ENCODE measurements around the gene WDR72. TPM values are rescaled to one million over a fixed set of nuclear protein-coding genes. Genes with fewer than 3 reads are reported as not detected.

WDR72 gene
- total RNA-seq, 2 experiments from 2014 or later: not detected

DNA sequence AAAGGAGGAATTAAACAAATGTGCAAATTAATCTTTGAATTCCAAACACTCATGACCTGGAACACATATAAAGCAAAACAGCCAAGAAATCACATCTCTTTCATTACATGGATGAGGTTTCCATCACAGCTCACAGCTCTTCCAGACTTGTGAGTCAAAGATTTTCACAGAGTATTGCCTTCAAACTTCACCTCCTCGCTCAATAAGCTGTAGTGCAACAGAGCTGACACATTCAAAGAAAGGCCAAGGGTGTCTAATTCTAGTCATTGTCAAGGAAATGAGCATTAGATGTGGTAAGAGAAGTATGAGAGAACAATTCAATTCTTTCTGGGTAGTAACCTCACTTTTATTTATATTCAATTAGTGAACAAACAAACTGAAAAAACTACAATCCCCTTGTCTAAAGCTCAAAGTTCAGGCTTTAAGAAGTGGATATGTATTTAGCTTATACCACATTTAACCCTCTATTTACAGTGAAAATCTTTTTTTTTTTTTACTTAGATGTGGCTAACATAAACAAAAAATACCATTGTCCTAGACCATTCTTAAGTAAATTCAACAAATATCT lies 11.9 kb downstream of the WDR72 start:
- H3K27me3 Mint-ChIP-seq (ENCODE audit: low read depth): no peaks in the 10 kb centered on the region
- H3K9me3 Mint-ChIP-seq (ENCODE audit: insufficient read depth): no peaks in the 10 kb centered on the region
- ChIA-PET POLR2A (no interaction called here), CTCF (no interaction called here)
- H3K27ac Mint-ChIP-seq: no peak overlapping the region
- H3K36me3 Mint-ChIP-seq (ENCODE audit: low read depth): no peaks in the 10 kb centered on the region
- DNase-seq (no peak), ATAC-seq (no peak)
- H3K4me1 Mint-ChIP-seq (ENCODE audit: low read depth): no peaks in the 10 kb centered on the region
- H3K4me3 Mint-ChIP-seq: no peak overlapping the region

DNA sequence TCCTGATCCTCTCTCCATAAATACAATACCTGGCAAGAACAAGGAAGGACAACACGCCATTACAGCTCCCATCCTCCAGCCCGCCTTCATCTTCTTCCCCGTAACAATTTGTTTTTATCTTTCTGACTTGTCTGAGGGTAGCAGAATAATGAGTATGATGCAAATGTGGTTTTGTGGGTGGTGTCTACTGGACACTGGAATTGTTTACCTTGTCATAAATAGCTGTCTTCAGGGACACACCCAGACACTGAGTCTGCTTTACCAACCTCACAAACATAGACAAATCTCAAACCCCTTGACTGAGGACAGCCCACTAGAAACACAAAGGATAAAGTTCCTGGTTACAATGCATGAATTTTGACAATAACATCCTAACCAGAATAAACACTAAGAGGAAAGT lies 13.4 kb downstream of the WDR72 start:
- H3K27me3 Mint-ChIP-seq (ENCODE audit: low read depth): no peaks in the 10 kb centered on the region
- H3K4me3 Mint-ChIP-seq: no peak overlapping the region

DNA sequence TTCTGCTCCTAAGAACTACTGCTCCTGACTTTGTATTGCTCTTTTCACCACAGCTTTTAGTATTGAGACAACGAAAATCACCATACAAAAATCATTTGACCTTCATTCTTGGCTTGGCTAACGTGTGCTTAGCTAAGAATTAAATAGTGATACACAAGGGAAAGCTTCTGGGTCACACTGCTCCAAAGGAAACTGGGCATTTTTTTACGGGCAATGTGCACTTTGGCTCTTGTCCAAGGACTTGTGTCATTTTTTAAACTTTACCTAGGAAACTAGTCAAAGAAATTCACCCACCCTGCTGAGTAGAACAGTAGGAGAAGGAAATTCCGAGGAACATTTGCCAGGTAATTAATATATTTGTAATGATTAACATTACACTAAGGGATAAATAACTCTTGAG lies 19.8 kb downstream of the WDR72 start:
- H3K36me3 Mint-ChIP-seq (ENCODE audit: low read depth): no peaks in the 10 kb centered on the region
- H3K27me3 Mint-ChIP-seq (ENCODE audit: low read depth): no peaks in the 10 kb centered on the region
- DNase-seq (no peak), ATAC-seq (no peak)
- ChIA-PET CTCF (no interaction called here), POLR2A (no interaction called here)
- H3K4me3 Mint-ChIP-seq: no peak overlapping the region
- no peak overlapping the region for H3K27ac Mint-ChIP-seq
- no peaks in the 10 kb centered on the region for H3K9me3 Mint-ChIP-seq (ENCODE audit: insufficient read depth)
- no peaks in the 10 kb centered on the region for H3K4me1 Mint-ChIP-seq (ENCODE audit: low read depth)

More for the DNA sequence above, 13.4 kb downstream of the WDR72 start:
- no peak for ATAC-seq
- Mint-ChIP-seq H3K36me3 (ENCODE audit: low read depth) (no peaks in the 10 kb centered on the region), H3K27ac (no peak overlapping the region), H3K4me1 (ENCODE audit: low read depth) (no peaks in the 10 kb centered on the region), H3K9me3 (ENCODE audit: insufficient read depth) (no peaks in the 10 kb centered on the region)
- no peak for DNase-seq
- CTCF ChIA-PET: no interaction called here
- POLR2A ChIA-PET: no interaction called here

DNA sequence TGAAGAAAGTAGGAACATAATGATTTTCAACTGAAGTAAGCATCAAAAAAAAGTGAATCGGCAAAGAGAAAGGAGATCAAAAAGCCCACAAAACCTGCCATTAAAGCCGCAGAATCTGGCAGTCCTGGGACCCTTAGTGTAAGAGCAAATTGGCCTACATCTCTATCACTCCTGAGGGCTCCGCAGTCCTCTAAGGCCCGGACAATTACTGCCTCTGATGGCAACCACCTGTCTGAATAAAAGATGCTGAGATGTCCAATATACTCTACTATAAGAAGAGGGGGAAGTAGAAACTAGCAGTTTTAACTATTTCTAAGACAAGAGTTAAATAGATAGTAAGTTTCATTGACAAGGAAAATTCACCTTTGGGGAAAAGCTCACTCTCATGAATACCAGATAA lies 20.3 kb downstream of the WDR72 start:
- ChIA-PET CTCF (no interaction called here), POLR2A (no interaction called here)
- no peaks in the 10 kb centered on the region for H3K36me3 Mint-ChIP-seq (ENCODE audit: low read depth)
- no peak for DNase-seq
- H3K9me3 Mint-ChIP-seq (ENCODE audit: insufficient read depth): no peaks in the 10 kb centered on the region
- no peak overlapping the region for H3K27ac Mint-ChIP-seq
- no peaks in the 10 kb centered on the region for H3K4me1 Mint-ChIP-seq (ENCODE audit: low read depth)
- no peaks in the 10 kb centered on the region for H3K27me3 Mint-ChIP-seq (ENCODE audit: low read depth)
- no peak overlapping the region for H3K4me3 Mint-ChIP-seq
- no peak for ATAC-seq

DNA sequence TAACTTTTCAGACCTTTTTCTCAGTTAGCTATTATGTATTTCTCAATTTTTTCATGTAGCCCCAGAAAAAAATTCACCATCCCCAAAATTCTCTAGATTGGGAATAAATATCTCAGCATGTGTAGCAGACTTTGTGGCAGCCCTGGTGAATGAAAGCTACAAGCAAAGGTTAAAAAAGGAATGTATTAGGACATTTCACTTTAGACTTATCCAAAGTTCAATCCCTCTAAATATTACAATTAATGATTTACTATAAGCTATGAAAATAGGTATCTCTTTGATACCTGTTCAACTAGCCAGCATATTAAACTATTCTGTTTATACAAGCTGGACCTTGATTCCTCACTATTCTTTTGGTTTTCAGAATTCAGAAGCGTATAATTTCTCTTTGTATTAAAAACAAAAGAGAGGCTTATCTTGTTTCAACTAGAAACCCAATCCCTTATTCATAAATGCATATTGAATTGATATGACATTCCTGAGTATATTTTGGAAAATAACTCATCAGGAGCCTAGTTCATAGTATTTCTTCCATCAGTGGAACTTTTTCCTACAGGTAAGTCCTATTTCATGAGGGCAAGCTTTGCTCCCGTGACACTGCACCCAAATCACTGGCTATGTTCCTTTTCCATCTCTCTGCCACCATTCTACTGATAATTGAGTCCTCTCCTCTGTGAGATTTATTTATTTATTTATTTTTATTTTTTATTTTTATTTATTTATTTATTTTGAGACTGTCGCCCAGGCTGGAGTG lies 38.0 kb downstream of the WDR72 start:
- Mint-ChIP-seq H3K4me3 (no peak overlapping the region), H3K9me3 (ENCODE audit: insufficient read depth) (no peaks in the 10 kb centered on the region), H3K27ac (no peak overlapping the region), H3K36me3 (ENCODE audit: low read depth) (no peaks in the 10 kb centered on the region), H3K4me1 (ENCODE audit: low read depth) (no peaks in the 10 kb centered on the region), H3K27me3 (ENCODE audit: low read depth) (no peaks in the 10 kb centered on the region)
- CTCF ChIA-PET: no interaction called here
- no peak for ATAC-seq
- no peak for DNase-seq
- POLR2A ChIA-PET: no interaction called here

DNA sequence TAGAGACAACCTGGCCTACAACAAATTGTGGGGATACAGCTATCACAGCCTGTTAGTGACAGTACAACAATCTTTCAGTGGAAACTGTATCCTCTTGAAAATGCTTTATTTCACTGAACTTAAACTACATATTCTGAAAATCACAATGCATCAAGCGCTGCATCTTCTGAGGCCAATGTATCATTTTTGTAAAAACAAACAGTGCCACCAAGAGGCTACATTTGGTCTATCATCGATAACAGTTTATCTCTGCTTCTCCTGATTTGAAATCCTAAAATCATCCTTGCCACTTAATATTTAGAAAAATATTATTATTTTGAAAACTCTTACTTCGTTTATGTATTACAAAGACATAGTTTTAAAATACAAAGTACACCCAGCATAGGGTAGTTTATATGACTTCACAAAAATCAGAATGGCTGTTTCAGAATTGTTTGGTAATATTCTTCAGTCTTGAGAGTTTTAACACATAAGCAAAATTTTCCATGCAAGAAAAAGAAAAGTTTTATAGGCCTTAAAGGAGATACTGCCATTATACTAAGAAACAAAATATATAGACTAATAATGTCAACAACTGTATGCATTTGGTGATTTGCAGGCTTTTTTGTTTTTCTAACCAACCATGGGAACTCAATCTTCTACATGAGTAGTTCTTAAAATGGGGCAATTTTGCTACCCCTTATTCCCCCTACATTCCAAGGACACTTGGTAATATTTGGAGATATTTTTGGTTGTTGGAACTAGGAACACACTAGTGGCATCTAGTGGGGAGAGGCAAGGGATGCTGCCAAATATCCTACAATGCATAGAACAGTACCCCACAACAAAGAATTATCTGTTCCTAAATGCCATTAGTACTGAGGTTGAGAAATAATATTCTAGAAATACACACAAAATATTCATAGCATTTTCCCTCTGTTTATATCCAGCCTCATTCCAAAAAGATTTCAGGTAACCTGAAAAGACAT lies 42.3 kb downstream of the WDR72 start:
- Mint-ChIP-seq H3K36me3 (ENCODE audit: low read depth) (no peaks in the 10 kb centered on the region), H3K4me3 (no peak overlapping the region), H3K4me1 (ENCODE audit: low read depth) (no peaks in the 10 kb centered on the region), H3K9me3 (ENCODE audit: insufficient read depth) (no peaks in the 10 kb centered on the region), H3K27ac (no peak overlapping the region), H3K27me3 (ENCODE audit: low read depth) (no peaks in the 10 kb centered on the region)
- ATAC-seq (no peak), DNase-seq (no peak)
- CTCF ChIA-PET: interaction anchor here (1.1 kb wide), 1 partner anchor 13 kb away, joined by 3 read pairs; no protein-coding TSS in a partner anchor
- POLR2A ChIA-PET: no interaction called here

DNA sequence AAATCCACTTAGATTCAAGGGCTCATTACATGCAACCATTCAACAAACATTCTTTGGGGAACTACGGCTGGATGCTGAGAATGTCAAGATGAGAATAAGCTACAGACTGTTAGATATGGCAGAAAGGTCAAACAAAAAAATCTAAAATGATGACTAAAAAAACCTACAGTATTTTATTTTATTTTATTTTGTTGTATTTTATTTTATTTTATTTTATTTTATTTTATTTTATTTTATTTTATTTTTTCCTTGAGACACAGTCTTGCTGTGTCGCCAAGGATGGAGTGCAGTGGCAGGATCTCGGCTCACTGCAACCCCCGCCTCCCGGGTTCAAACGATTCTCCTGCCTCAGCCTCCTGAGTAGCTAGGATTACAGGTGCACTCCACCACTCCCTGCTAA lies 46.2 kb downstream of the WDR72 start:
- CTCF ChIA-PET: no interaction called here
- no peak for ATAC-seq

DNA sequence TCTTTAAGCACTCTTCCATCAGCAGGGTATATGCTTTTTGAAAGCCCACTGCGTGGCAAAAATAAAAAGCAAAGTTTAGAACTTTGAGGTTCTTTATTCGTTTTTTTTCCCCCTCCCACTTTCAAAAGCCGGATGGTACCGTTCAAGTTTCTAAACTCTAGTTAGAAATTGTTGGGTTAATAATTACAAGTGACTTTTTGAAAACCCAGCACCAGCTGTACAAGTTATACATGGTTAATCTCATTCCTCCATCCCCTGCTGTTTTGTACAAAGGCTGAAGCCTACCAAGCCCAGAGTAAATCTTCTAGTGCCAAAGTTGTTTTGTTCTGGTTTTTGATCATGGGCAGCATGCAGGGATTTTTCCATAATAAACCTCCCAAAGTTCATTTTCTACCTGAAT lies 48.6 kb downstream of the WDR72 start:
- H3K4me1 Mint-ChIP-seq (ENCODE audit: low read depth): no peaks in the 10 kb centered on the region
- H3K4me3 Mint-ChIP-seq: no peak overlapping the region
- H3K36me3 Mint-ChIP-seq (ENCODE audit: low read depth): no peaks in the 10 kb centered on the region
- no peaks in the 10 kb centered on the region for H3K9me3 Mint-ChIP-seq (ENCODE audit: insufficient read depth)
- H3K27ac Mint-ChIP-seq: no peak overlapping the region
- DNase-seq (no peak), ATAC-seq (no peak)
- CTCF ChIA-PET: no interaction called here
- H3K27me3 Mint-ChIP-seq (ENCODE audit: low read depth): no peaks in the 10 kb centered on the region
- POLR2A ChIA-PET: no interaction called here

More for the DNA sequence above, 46.2 kb downstream of the WDR72 start:
- H3K4me1 Mint-ChIP-seq (ENCODE audit: low read depth): no peaks in the 10 kb centered on the region
- POLR2A ChIA-PET: no interaction called here
- no peaks in the 10 kb centered on the region for H3K9me3 Mint-ChIP-seq (ENCODE audit: insufficient read depth)
- no peaks in the 10 kb centered on the region for H3K27me3 Mint-ChIP-seq (ENCODE audit: low read depth)
- H3K4me3 Mint-ChIP-seq: no peak overlapping the region
- H3K36me3 Mint-ChIP-seq (ENCODE audit: low read depth): no peaks in the 10 kb centered on the region
- DNase-seq: no peak
- no peak overlapping the region for H3K27ac Mint-ChIP-seq

DNA sequence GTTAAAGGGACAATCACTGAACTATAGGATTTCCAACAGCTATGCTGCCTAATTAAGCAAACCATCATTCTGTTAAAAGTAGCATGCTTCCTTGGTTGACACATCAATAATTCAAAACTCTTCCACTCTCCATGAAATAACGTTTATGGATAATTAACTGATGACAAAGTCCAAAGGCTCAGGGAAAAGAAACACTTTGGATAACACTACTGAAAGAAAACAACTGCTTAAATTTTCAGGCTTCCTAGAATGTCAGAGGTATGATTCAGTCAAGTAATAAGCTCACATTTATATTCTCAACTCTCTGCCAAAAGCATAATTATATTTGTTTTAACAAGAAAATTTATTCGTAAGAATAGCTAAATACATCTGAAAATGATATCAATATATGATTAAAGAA lies 49.6 kb downstream of the WDR72 start:
- Mint-ChIP-seq H3K9me3 (ENCODE audit: insufficient read depth) (no peaks in the 10 kb centered on the region), H3K4me1 (ENCODE audit: low read depth) (no peaks in the 10 kb centered on the region), H3K36me3 (ENCODE audit: low read depth) (no peaks in the 10 kb centered on the region), H3K27ac (no peak overlapping the region), H3K27me3 (ENCODE audit: low read depth) (no peaks in the 10 kb centered on the region), H3K4me3 (no peak overlapping the region)
- ATAC-seq (no peak), DNase-seq (no peak)
- ChIA-PET POLR2A (no interaction called here), CTCF (no interaction called here)

DNA sequence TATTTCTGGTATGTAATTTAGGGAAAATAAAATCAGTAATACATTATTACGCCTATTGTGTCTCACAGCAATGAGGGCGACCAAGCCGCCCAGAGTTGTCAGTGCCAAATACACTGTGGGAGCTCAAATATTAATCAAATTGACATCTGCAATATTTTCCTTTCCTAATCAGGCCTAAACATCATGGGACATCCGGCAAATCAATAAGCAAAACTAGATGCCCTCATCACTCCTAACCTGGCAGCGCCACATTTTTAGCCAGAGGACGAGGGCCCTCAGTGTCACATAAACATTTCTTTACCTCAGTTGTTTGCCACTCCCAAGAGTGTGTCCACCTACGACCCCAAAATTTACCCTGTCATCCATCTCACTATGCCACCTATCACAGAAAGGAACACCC lies 64.1 kb downstream of the WDR72 start:
- ChIA-PET CTCF (no interaction called here), POLR2A (no interaction called here)
- no peaks in the 10 kb centered on the region for H3K4me1 Mint-ChIP-seq (ENCODE audit: low read depth)
- DNase-seq (no peak), ATAC-seq (no peak)
- no peaks in the 10 kb centered on the region for H3K9me3 Mint-ChIP-seq (ENCODE audit: insufficient read depth)
- no peak overlapping the region for H3K27ac Mint-ChIP-seq
- no peaks in the 10 kb centered on the region for H3K36me3 Mint-ChIP-seq (ENCODE audit: low read depth)
- no peak overlapping the region for H3K4me3 Mint-ChIP-seq
- H3K27me3 Mint-ChIP-seq (ENCODE audit: low read depth): no peaks in the 10 kb centered on the region

DNA sequence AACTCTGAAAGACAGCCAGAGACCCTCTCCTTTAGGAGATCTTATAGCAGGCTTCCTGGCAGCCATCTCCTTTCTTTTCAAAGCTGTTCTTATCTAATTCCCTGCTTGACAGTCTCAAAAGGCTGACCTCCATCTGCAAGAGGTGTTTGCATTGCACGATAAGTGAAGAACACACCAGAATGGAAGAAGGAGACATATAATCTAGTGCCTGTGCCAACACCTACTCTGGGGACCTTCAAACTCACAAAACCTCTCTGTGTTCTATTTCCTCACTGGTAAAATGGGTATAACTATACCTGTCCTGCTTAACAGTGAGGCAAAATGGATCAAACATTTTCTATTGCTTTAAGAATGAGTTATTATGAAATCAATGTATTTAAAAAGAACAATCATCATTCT lies 65.0 kb downstream of the WDR72 start:
- CTCF ChIA-PET: no interaction called here
- POLR2A ChIA-PET: no interaction called here
- no peak overlapping the region for H3K4me3 Mint-ChIP-seq
- no peaks in the 10 kb centered on the region for H3K36me3 Mint-ChIP-seq (ENCODE audit: low read depth)
- ATAC-seq (no peak), DNase-seq (no peak)
- no peaks in the 10 kb centered on the region for H3K4me1 Mint-ChIP-seq (ENCODE audit: low read depth)
- H3K27me3 Mint-ChIP-seq (ENCODE audit: low read depth): no peaks in the 10 kb centered on the region
- no peaks in the 10 kb centered on the region for H3K9me3 Mint-ChIP-seq (ENCODE audit: insufficient read depth)
- H3K27ac Mint-ChIP-seq: no peak overlapping the region

DNA sequence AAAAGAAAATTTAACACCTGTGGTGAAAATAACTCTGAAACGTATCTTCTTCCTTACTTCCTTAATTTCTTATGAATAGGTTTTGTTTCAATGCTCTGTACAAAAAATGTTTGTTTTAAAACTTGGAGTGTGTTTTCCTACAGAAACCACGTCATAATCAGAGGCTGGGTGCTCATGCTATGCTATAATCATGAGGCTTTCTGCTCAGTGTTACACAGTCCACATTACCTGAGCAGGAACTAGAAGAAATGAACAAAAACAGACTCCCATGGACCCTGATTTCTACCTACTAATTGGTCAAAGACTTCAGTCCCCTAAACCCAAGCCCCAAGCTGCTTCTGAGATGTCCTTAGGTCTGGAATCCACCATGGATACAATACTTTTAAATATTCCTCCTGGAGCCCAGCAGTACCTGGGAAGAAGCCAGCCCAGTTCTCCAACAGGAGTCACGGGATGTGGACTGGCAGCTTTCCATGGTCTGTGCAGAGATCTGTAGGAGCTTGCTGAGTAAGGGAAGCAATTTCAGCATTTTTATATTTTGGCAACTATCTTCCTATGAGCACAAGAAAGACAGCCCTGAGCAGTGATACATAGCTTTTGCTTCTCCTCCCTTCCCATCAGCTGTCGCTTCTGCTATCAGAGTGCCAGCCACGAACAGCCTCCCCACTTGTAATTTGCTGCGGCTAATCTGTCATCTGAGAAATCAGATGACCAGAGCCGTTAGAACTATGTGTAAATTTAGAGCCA lies 65.6 kb downstream of the WDR72 start:
- no peak for DNase-seq
- CTCF ChIA-PET: no interaction called here
- no peaks in the 10 kb centered on the region for H3K4me1 Mint-ChIP-seq (ENCODE audit: low read depth)
- no peak overlapping the region for H3K27ac Mint-ChIP-seq
- H3K36me3 Mint-ChIP-seq (ENCODE audit: low read depth): no peaks in the 10 kb centered on the region
- no peak for ATAC-seq
- POLR2A ChIA-PET: no interaction called here
- H3K27me3 Mint-ChIP-seq (ENCODE audit: low read depth): no peaks in the 10 kb centered on the region
- no peak overlapping the region for H3K4me3 Mint-ChIP-seq
- H3K9me3 Mint-ChIP-seq (ENCODE audit: insufficient read depth): no peaks in the 10 kb centered on the region
